ENCODE data around the gene GLCCI1.
A peak's percentile ranks its signal among the peaks of the same experiment; 100 is the strongest.

GLCCI1 gene

DNA sequence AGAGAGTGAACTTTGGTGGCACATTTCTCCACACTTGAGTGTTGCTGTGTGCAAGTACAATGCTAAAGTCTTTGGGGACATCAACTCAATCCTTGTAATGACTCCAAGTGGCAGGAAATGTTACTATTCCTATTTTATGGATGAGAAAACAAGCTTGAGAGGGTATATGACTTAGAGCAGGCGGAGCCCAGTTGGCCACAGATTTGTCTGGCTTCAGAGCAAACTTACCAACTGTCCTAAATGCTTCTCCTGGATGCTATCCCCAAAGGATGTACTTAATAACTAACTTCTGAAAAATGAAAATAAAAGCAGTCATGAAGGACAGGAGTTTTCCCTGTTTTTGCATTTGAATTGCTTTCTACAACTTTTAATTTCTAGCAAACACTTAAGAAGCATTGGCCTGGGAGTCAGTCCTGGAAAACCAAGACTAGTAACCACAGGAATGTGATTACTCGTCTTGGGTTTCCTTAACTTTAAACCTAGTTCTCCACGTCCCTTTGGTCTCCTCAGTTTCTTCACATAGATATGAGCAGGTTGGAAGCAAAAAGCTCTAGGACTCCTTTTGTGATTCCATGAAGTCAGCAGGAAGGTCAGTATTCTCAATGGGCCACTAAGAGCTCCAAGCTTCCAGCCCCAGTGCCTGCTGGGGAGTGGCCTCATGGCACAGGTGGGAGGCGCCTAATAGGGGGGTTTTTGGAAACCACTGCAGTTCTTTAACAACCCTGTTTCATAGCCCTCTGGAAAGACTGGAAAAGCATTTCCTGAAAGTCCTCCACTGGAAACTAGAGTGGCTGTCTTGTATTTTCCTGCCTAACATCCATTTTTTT is 140.8 kb downstream of the GLCCI1 start:
- no peak for DNase-seq

DNA sequence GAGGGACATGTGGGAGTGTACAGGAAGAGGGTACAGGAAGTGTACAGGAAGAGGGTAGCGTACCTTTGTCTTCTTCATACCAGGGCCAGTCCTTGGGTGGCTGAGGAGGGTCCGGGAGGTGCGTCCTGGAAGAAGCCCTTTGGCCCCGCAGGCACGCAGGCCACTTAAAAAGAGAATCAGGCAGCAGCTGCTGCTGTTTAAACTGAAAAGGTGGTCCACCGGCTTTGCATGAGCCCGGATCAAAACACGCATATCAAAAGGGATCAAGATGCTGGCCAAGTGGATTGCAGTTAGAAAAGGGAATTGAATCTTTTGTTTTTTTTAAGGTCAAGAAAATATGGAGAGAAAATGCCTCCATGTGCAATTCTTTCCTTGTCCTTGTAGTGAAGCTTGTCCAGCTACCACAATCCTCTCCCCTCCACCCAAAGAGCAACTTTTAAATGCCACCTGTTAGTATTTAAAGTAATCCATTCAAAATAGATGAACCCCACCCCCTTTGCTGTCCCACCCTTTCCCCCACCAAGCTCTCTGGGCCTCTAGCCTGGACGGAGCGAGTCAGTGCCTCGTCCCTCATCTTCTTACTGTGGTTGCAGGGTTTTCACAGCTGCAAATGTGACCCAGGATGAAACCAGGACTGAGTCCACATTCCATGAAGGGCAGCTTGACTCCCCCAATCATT is 142.8 kb downstream of the GLCCI1 start:
- no peak for DNase-seq

DNA sequence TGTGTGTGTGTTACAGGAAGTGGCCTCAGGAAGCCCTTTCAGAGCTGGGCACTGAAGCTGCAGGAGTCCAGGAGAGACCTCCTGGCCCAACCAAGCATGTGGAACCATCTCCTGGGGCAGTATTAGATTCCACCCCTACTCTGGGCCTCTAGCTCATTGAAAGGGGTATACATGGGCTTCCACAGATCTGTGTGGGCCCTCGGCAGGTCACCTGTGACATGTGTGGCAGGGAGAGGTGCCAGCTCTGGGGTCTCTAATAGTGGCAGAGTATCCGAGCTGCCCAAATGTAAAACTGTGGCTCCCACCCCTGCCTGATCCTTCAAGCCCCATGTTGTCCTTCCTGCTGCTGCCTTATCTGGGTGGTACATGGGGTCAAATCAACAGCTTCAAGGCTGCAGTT is 144.1 kb downstream of the GLCCI1 start:
- no peak for DNase-seq

DNA sequence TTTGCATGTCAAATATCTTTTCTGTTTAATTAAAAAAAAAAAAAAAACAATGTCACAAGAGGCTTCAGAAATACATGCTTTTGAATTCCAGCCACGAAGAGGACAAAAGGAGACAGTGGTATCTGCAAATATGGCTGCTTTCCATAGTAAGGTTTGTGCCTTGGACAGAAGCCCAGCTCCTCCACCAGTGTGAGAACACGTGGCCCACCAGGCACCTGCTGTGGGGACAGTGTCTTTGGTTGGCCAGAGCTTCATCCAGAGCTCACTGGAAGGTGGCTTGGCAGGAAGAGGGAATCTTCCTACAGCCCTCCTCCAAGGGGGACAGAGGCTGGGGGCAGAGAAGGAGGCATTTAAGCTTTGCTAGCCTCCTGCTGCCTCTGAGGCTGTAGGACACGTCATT is 144.6 kb downstream of the GLCCI1 start:
- no peak for DNase-seq

DNA sequence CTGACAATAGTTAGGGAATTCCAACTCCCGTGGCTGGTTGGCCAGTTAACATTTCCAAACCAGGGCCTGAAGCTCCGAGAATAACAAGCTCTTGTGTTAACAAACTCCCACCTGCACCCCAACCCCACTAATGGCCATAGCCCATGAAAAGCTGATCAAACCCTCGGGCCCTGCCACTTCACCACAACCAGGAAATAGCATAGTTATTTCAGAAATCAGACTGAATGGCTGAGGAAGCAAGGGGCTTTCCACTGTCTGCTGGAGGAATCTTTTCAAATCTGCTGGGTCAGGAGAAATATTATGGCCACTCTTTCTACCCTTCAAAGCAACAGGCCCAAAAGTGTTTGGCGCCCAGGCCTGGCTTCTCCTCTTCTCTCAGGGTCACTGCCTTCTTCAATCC is 145.6 kb downstream of the GLCCI1 start:
- DNase-seq: no peak

DNA sequence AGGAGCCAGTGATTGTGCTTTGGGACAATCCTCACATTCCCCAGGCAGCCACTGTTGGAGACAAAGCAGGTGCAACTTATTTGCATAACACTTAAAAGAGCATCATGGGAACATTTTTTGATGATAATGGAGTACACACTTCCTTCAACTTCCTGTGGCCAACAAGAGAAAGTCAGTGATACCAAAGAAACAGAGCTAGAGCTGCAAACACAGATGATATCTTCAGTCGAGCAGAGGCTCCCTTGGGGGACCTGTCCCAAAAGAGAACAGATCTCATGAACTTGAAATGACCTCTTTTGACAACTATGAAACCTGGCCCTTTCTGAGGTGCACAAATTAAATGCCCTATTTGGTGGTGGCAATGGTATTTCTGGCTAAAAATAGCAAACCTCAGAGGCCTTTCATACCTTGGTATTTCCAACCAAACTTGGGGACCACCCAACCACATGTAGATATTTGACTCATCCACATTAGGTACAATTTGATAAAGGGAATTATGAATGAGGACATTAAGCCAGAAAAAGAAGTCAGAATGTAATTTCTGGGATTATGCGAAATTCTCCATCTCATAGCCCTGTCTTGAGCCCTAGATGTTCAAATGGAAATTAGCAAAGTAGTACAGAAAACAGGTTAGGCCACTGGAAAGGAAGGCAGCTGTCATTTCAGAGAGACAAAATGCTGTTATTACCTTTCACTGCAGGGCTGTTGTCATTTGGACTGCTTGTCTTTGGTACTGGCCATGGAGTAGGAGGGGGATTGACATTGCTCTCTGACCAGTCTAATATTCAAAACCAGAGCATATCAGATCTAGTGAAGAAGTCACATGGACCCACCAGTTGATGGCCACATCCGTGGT is 147.2 kb downstream of the GLCCI1 start:
- no peak for DNase-seq

DNA sequence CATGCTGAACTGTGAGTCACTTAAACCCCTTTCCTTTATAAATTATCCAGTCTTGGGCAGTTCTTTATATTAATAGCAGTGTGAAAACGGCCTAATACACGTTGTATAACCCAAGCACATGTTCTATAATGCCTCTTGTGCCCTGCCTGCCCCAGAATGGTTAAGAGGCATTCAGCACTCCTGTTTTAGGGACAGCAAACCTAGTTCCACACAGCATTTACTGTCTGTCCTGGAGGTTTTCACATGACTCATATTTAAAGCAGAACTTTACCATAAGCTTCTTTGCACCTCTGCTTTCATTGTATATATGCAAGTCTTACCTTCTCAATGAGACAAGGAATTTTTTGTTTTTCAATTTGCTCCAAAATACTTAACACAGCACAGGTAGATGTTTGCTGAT is 148.6 kb downstream of the GLCCI1 start:
- DNase-seq: no peak

DNA sequence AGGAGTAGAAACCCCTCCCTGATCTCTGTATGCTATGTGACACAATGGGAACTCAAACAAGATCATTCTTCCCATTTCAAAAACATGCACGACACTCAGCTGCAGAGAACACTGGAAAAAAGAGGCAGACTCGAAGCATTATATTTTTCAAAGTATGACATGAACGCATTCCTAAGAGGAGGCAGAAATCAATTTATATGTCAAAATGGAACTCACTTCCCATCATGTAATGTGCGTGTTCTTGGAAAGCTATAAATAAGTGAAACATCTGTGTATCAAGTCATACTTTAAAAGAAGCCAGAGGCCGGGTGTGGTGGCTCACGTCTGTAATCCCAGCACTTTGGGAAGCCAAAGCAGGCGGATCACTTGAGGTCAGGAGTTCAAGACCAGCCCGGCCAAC is 150.7 kb downstream of the GLCCI1 start:
- DNase-seq: no peak

DNA sequence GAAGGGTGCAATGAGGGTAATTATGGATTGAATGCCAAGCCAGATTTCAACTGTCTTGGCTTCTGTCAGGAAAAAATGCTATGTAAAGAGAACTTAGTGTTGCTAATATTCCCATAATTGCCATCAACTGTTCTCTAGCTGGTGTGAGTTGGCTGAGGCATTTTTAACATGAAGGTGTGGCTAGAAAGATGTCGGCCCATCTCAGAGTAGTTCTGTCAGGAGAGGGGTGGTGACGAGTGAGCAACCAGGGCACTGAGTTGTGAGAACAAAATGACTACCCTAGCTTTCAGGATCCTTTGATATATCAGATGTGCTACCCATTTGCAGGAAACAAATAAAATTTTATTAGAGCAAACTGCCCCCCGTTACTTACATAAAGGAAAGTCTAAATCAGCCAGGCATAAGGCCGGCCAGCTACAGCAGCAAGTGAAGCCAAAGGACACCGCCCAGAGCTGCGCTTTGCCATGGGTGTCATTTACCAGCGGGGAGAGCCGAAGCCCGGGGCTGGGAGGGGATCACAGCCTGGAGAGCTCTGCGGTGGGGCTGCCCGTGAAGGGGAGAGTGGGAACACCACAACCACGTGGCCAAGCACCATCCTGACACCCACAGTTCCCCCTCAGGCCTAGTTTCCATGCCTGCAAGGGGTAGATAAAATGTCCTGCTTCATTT is 151.9 kb downstream of the GLCCI1 start:
- DNase-seq: no peak

DNA sequence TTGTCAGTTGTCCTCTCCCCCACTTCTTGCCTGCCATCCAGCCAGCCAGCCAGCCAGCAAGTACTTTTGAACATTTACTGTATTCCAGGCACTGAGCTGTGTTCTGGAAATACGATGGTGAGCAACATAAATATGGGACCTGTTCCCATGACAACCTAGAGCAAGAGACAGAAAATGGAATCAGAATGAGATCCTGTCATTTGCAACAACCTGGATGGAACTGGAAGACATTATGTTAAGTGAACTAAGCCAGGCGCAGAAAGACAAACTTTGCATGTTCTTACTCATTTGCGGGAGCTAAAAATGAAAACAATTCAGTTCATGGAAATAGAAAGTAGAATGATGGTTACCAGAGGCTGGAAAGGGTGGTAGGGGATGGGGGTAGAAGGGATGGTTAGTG is 152.6 kb downstream of the GLCCI1 start:
- no peak for DNase-seq

DNA sequence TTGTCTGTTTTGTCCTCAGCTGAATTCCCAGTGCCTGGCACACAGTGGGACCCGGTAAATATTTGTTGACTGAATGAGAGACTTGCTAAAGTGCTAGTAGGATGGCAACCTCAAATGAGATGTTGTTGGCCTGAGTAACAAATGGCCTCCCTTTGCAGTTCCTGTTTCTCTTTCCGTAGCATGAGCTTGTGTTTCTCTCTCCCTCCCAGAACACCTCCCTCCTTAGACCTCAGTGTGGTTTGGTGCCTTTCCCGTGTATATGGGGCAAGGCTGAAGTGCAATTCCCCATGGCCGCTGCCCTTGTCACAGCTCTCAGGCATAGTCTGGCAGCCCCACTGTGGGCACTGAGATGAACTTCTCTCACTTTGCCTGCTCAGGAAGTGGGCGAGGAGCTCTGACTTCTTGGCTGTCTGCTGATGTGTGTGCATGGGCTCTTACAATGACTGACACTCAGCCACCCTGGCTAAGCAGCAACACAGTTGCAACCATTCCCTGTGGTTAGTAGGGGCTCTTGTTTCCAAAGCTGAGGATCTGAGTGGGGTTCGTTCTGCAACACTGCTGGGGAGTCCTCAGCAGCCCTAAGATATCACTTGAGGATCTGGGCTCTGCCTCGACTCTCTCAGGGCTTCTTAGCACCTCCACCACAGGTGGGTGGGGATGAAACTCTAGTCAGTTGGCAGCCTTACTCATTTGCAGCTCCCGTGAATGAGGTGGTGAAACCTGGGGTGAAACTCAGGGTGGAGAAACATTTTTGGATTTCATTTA is 157.3 kb downstream of the GLCCI1 start:
- peak; percentile 81 for DNase-seq

DNA sequence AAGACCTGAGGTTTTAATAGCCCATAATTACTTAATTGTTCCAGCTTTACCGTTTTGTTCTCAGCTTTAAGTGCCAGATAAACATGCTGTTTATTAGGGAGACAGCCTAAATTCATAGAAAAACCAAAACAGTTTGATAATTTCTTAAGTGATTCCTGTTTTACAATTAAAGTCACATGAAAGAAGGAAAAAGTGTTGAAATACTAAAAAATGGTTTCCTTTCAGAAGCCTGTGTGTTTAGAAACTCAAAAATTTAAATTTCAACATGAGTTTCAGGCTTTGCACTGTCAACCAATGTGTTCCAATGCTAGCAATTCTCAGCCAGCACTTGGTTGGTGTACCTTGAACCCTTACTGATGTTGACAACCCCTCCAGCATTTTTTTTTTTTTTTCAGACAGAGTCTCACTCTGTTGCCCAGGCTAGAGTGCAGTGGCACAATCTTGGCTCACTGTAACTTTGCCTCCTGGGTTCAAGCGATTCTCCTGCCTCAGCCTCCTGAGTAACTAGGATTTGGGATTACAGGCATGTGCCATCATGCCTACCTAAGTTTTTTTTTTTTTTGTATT is 158.1 kb downstream of the GLCCI1 start:
- no peak for DNase-seq

DNA sequence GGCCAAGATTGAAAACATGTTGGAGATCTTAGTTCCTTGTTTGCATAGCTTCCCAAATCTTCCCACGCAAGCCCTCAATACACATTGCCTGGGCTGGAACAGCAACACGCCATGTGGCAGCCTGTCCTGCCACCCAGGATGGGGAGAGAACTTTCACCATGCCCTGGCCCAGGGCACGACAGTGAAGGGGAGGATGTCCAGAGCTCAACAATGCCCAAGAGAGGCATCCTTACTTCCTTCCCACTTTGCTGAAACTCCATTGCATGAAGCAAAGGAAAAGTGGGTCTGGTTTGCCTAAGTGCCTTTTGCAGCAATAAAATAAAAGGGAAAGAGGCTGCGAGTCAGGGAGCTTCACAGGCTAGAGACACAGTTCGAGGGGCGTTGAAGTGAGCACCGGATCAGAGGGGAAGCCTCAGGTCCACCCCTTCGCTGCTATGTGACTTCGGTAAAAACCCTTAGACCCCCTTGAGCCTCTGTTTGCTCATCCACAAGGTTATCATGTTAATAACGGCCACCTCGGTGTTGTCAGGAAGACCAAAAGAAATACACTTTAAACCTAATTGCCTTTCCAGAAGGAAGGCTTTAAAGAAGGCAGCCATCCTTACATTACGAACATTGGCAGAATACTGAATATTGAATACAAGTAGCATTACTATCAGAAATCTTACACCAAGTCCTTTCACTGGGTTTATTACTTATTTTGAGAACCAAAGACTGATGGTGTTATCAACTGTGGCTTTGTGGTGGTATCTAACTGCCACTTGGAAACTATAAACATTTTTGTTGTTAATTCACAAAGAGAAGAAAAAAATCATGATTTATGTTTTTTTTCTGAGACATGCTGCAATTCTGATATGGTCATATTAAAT is 160.1 kb downstream of the GLCCI1 start:
- DNase-seq: no peak

DNA sequence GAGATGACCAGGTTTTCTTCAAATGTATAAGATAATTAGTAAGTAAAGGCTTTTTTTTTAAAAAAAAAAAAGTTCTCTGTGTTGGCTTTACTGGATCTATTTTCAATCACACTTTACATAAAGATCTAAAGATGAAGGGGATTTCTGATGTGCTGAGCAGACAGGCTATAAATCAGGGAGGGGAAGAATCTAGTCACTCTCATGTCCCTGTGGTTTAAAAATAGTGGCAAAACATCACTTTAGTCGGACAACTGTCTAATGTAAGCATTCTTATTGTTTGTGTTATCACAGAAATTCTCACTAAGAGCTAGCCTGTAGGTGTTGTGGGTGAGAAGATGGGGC is 160.7 kb downstream of the GLCCI1 start:
- no peak for DNase-seq

DNA sequence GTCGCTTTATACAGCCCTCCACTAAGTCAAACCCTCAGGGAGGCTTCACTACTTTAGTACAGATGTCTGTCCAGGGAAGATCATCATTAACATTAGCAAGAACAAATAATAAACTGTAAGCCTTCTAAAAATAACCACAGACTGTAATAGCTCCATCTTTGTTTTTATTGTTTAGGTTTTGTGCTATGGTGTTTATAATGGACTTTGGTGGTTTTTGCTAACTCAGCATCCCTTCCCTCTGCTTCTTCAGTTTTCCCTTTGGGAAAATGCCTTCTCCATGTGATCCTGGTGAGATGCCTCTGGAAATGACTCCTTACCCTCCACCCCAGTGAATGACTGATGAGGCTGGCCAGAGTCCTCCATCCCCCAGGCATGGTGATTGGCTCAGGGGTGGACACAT is 162.1 kb downstream of the GLCCI1 start:
- no peak for DNase-seq

DNA sequence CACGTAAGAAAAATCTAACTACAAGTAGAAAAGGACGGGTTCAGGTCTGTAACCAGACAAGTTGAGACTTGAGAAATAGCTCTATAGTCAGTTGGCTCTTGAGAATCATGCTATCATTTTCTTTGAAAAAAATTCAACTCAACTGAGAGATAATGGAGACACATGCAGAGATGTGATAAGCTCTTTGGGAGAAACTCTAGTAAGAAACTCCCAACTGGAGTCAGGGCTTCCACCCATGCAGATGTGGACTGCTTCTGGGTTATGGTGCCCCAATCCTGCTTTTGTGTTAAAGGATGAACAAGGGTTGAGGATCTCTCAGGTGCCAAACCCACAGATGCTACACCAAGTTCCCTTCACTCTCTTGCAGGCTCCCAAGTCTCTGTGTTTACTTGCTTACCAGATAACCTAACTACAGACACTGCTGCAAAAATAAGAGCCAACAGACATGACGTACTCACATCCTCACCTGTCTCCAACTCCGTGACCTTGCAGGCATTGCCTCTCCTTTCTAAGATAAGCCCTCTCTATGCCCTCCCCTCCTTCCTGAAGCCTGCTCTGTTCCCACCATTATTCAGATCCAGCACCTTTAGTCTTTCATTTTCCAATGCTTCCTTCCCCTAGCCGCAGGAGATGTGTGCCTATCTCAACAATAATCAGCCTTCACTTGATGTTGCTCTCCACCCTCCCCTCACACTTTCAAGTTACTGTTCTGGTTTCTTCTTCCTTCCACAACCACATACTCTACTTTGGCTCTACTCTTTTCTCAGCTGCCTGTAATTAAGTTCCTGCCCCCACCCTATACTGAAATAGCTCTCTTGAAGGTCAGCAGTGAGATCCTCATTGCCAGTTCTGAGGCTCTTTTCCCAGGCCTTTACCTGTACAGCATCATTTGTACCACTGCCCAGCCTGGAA is 163.4 kb downstream of the GLCCI1 start:
- DNase-seq: peak; percentile 69

DNA sequence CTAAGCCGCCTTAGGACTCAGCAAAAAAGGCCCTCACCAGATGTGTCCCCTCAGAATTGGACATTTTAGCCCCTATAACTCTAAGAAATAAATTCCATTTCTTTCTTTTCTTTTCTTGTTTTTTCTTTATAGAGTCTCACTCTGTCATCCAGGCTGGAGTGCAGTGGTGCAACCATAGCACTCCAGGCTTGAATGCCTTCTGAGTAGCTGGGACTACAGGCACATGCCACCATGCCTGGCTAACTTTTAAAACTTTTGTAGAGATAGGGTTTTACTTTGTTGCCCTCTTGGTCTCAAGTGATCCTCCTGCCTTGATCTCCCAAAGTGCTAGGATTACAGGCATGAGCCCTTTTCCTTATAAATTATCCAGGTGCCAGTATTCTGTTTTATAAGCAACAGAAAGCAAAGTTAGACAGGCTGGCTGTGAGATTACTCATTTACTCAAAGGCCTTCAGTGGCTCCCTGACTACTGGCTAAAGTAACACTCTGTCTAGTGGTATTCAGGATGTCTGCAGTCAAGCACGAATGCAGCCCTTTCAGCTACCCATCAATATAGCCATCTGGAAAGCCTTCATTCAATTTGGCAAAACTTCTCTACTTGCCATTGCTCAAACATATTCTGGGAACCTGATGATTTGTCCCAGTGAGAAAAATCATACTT is 164.7 kb downstream of the GLCCI1 start:
- no peak for DNase-seq

DNA sequence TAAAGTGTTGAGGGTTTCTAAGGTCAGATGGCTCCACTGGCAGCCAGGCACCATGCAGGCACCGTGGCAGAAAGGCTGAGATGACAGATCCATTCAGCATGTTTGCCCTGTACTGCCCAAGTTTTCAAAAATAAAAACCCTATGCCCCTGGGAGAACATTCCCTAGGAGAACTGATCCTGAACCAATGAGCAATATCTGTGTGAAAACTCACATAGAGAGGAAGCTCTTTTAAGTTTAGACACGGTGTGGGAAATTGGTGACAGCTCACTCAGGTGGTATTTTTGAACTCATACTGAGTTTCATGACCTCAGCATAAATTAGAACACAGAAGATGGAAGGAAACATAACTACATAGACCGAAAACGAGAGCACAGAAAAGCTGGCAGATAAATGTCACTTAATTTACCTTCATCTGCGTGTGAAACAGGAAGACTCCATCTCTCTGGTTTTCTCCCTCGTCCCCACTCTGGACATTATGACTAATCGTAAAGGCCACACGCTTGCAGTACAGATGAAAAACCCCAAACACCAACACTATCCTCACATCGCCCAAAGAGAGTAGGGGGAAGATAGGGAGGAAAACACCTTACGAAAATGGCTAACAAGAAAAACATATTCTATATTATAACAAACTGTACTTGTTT is 165.6 kb downstream of the GLCCI1 start:
- no peak for DNase-seq

DNA sequence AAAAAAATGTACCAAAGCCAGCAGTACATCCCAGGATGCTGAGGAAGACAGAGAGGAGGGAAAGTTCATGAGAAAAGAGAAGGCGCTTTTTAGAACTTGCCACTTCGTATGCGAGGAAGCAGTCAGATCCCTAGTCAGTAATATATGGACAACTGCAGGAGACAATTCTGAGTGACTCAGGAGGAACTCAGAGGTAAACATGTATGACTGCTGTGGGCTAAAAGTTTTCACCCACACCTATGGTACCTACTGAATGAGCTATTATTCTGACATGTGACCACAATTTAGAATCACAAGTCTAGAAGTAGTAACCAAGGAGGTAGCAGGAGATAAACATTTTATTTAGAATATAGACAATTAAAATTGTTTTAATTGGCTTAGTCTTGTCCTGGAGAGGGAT is 166.8 kb downstream of the GLCCI1 start:
- no peak for DNase-seq

Measured in CD4-positive, alpha-beta T cell treated with Interleukin-15 for 1 hour (primary cell).